HG02852 (cell line): ENCODE measurements around the gene SLC25A26.

Experiments
- ATAC-seq: cut with Tn5 transposase; IDR thresholded peaks from one replicate; pipeline ENCODE4 v1.9.1; 2021; ENCODE audit warnings: mild to moderate bottlenecking, moderate library complexity; ENCODE audit not compliant: unreplicated experiment

Gene SLC25A26

DNA sequence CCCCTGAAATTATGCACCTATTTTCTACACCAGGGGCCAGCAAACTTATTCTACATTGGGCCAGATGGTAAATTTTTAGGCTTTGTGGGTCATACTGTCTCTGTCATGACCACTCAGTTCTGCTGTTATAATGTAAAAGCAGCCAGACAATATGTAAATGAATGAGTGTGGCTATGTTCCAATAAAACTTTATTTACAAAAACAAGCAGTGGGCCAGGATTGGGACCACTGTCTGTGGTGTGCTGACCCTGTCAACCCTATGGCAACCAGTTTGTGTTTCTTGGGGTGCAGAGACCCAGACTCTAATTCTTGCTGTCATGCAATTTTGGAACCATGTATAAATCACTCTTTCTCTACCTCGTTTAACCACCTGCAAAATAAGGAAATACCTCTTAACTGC is 205.3 kb downstream of the SLC25A26 start:
- ATAC-seq: no peak

DNA sequence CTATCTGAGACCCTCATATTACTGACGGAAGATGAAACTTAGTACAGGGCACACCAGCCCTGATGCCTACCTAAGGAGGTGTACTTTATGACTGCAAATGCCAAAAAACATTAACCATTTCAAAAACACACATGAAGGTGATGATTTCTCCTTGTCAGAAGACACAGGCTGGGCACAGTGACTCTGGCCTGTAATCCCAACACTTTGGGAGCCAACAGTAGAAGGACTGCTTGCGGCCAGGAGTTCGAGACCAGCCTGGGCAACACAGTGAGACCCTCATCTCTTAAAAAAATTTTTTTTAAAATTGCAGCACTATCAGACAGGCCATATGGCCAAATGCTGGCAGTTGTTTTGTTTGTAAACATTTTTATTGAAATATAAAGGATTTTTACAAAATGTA is 206.6 kb downstream of the SLC25A26 start:
- ATAC-seq: no peak

GRCh38 chr3:66427951-66428474 is 207.2 kb downstream of the SLC25A26 start:
- ATAC-seq: no peak
